ENCODE data around the gene ENDOG.
"Not testable (repeated sequence)": the region's sequence is repeated elsewhere in the genome, so short reads cannot be mapped to it uniquely, and the experiment has no call there.

DNA sequence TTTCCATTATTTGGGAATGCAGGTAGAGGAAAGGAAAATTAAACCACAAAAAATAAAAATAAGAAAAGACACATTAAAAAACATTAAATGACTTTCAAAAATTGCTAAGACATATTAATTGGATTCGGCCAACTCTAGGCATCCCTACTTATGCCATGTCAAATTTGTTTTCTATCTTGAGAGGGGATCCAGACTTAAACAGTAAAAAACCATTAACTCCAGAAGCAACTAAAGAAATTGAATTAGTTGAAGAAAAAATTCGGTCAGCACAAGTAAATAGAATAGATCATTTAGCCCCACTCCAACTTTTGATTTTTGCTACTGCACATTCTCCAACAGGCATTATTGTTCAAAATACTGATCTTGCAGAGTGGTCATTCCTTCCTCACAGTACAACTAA, 34.3 kb downstream of the ENDOG start:
- TF ChIP-seq POLR2A (IDR thresholded peaks at IDR 0.05; ENCODE audit: extremely low read depth, insufficient read length) = not testable (repeated sequence)
- TF ChIP-seq, protein P1, sequence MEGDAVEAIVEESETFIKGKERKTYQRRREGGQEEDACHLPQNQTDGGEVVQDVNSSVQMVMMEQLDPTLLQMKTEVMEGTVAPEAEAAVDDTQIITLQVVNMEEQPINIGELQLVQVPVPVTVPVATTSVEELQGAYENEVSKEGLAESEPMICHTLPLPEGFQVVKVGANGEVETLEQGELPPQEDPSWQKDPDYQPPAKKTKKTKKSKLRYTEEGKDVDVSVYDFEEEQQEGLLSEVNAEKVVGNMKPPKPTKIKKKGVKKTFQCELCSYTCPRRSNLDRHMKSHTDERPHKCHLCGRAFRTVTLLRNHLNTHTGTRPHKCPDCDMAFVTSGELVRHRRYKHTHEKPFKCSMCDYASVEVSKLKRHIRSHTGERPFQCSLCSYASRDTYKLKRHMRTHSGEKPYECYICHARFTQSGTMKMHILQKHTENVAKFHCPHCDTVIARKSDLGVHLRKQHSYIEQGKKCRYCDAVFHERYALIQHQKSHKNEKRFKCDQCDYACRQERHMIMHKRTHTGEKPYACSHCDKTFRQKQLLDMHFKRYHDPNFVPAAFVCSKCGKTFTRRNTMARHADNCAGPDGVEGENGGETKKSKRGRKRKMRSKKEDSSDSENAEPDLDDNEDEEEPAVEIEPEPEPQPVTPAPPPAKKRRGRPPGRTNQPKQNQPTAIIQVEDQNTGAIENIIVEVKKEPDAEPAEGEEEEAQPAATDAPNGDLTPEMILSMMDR (IDR thresholded peaks at IDR 0.05; ENCODE audit: low read depth, low read length) = not testable (repeated sequence)
- TF ChIP-seq, protein P2, sequence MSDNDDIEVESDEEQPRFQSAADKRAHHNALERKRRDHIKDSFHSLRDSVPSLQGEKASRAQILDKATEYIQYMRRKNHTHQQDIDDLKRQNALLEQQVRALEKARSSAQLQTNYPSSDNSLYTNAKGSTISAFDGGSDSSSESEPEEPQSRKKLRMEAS (IDR thresholded peaks at IDR 0.05; ENCODE audit: low read depth, low read length) = not testable (repeated sequence)
